ENCODE results near the gene KRTAP2-4.
"Not testable (repeated sequence)": the region's sequence is repeated elsewhere in the genome, so short reads cannot be mapped to it uniquely, and the experiment has no call there.

Gene KRTAP2-4

DNA sequence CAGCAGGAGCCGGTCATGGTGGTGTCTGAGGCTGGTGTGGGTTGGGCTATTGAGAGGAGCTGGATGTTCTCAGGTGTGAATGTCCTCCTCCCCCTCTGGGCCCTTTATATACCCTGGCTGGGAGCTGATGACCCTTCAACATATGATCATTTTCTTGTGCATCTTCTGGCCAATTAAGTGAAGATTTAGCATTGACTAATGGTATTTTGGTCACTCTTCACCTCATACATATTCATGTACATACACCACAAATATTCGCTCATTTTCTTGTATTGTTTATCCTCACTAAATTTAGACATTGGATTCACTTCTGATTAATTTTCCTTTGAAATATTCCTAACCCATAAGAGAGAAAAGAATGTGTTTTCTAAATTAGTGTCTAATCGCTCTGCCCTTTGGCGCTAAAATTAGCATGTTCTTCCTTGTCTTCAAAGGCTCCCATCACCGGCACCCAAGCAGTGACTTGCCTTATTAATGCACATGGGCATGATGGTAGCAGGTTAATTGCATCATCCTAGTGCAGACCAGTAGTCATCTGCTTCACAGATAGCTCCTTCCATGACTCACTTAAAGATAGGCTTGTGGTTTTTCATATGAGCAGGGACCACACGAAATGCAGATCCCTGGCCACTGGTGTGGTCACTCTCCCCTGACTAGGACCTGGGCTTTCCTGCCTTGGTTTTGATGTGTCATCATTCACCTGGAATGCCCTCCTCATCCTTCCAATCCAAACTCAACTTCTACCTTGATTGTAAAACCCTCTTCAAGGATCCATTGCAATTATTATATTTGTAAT lies at the start of gene KRTAP2-4:
Gene KRTAP2-4, minus strand, starts transcription at position 51 of the 796 bp plus-strand sequence. Its CDS starts 34 bp downstream, at position 17.
- no peak for DNase-seq

DNA sequence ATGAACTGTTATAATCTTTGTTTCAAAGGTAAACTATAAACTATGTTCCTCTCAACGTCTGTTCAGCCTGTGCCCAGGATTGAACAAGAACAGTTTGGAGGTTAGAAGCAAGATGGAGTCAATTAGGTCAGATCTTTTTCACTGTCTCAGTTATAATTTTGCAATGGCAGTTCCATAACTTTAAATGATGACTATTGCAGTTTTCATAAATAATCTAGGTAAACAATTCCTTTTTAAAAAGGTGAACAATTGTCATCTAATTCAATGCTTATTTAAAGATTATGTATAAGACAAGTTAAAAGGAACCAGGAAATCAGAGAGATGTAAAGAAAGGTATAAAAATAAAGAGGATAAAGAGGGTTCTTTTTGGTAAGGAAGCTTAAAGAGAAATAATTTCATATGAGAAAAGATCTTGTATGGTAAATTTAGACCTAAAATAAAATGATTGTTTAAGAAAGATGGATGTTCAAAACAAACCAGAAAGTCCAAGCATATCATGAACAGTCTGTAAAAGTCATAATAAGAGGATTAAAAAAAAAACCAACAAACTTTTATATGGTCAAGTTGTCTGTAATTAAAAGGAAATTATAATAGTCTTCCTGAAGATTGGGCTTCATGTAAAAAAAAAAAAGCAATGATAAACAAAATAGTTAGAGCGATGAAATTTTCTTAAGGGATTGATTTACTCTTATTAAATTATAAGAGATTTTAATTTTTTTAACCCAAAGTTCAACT lies 45.6 kb upstream of the KRTAP2-4 start:
- no peak for DNase-seq

GRCh38 chr17:41108728-41109386 lies 43.2 kb upstream of the KRTAP2-4 start:
- not testable (repeated sequence) for DNase-seq

DNA sequence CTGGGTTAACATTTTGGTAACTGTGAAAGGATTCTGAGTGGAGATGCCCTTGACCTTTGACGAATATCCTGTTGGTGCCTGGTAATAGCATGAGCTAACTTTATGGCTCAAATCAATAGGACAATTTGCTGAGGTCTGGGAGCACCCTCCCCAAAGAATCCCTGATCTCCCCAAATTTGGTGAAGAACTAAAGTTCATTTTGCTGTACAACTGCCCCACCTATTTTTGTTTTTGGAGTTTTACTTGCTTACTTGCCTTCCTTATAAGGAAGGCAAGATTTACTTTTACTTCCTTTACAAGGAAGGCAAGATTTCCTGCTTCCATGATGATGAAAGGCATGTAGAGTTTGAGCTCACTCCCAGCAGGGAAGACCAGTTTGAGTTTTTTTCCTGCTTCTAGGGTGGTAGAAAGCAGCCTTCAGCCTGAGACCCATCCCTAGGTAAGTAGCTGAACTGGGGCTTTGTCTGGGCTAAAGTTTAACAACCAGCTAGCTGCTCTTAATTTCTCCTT lies 42.3 kb upstream of the KRTAP2-4 start:
- no peak for DNase-seq

DNA sequence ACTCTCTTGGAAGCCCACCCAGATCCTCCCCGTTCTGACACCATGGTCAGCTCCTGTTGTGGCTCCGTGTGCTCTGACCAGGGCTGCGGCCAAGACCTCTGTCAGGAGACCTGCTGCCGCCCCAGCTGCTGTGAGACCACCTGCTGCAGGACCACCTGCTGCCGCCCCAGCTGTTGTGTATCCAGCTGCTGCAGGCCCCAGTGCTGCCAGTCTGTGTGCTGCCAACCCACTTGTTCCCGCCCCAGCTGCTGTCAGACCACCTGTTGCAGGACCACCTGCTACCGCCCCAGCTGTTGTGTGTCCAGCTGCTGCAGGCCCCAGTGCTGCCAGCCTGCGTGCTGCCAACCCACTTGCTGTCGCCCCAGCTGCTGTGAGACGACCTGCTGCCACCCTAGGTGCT lies 39.7 kb upstream of the KRTAP2-4 start, which contains the start of gene KRTAP4-9:
Gene KRTAP4-9, plus strand, starts transcription at position 43 of the 400 bp plus-strand sequence. Its CDS starts 0 bp downstream, at position 43.
- not testable (repeated sequence) for DNase-seq

DNA sequence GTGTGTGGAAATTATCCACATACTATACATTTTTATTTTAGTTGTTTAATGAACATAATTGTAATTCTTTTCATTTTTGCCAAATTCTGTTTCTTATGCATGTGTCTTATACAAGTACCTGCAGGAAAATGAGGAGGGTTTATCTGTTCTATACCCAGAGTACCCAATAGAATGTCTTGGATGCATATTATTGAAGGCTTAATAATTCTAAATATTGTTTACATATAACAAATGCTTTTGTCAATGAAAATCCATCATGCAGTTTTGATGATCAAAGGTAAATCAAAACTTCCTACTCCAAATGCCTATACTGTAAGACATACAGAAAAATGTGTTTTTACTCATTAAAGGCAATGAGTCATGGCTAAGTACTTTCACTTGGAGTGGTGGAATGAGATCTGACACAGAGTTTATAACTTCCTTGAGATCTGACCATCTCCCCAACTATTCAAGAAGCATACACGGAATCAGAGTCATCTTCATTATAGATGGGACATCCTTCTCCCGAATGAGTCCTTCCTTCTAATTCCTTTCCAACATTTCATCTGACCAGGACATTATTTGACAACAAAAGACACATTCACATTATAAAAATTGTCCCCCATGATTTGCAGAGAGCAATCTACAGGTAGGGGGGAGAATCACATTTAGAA lies 38.8 kb upstream of the KRTAP2-4 start:
- DNase-seq = not testable (repeated sequence)

DNA sequence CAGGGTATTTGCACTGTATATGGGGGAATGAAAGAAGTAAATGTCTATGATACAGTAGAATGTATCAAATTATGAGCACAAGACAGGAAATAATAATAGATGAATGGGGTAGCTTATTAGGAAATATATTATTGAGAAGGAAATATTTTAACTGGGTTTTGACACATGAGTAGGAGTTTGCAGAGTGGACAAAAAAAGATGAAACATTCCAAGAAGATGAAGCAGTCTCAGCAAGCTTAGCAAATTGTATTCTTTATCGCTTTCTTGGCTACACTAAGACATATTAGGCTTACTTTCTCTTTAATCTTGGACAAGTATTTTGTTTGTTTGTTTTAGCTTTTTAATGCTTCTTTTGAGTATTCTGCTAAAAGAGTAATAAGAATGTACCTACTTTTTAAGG lies 38.2 kb upstream of the KRTAP2-4 start:
- no peak for DNase-seq

DNA sequence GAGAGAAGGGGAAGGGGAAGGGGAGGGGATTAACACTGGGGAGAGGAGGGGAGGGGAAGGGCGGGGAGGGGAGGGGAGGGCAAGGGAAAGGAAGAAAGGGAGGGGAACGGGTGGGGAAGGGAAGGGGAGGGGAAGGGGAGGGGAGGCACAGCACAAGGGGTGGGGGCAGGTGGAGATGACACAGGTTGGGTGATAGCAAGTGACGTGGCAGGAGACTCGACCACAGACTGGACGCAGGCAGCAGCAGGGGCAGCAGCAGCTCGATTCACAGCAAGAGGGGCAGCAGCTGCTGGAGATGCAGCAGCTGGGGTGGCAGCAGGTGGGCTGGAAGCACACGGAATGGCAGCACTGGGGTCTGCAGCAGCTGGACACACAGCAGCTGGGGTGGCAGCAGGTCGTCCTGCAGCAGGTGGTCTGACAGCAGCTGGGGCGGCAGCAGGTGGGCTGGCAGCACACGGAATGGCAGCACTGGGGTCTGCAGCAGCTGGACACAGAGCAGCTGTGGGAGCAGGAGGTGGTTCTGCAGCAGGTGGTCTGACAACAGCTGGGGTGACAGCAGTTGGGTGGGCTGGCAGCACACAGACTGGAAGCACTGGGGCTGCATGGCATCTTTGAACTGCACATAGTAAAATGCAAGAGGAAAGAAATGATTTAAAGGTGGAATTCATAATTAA lies 36.0 kb upstream of the KRTAP2-4 start, which contains the start of gene KRTAP4-16:
Gene KRTAP4-16, minus strand, starts transcription at position 624 of the 674 bp plus-strand sequence. Its CDS starts 0 bp downstream, at position 624.
- DNase-seq = no peak

DNA sequence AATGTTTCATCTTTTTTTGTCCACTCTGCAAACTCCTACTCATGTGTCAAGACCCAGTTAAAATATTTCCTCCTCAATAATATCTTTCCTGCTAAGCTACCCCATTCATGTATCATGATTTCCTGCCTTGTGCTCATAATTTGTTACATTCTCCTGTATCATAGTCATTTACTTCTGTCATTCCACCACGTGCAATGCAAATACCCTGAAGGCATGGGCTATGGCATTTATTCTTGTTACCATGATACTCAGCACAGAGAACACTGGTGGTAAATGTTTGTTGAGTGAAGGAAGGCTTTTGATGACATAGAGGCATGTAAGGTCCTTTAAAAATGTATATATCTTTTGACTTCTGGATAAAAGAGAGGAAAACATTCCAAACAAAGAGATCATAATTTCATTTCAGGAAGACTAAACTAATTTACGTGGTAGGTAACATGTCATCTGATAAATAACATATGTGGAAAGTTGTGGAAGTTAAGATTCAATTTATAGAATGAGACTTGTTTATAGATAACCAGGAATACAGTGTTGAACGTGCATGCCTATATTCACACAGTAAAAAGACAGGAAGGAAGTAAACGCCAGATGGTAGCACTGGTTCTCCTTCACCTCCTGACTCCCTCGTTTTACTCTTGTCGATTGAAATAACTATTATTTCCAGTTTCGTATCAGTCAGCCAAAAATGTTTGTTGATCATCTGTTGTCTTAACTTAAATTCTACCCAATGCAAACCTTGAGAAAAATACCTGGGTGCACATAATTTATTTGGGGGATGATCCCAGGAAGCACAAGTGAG lies 34.2 kb upstream of the KRTAP2-4 start:
- not testable (repeated sequence) for DNase-seq

- DNase-seq = no peak
Observed at GRCh38 chr17:41098481-41098880, 32.8 kb upstream of the KRTAP2-4 start.

DNA sequence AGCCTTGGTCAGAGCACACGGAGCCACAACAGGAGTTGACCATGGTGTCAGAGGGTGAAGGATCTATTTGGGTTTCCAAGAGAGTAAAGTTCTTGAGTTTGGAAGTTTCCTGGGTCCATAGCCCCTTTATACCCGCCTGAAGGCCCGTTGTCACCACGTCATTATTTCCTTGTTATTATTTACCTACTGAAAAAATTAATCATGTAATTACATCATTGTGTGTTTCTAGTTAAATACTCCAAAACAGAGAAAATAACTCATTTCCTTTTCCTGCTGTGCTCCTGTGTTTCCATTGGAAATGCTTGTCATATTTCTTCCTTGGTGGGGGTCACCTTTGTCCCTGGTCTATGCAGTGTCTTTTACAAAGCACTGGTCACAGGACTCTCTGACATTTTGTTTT lies 32.4 kb upstream of the KRTAP2-4 start, which contains the start of gene KRTAP4-8:
Gene KRTAP4-8, minus strand, starts transcription at position 101 of the 400 bp plus-strand sequence. Its CDS starts 58 bp downstream, at position 43.
- no peak for DNase-seq

- DNase-seq = no peak
Observed at GRCh38 chr17:41096055-41096454, 30.4 kb upstream of the KRTAP2-4 start.

DNA sequence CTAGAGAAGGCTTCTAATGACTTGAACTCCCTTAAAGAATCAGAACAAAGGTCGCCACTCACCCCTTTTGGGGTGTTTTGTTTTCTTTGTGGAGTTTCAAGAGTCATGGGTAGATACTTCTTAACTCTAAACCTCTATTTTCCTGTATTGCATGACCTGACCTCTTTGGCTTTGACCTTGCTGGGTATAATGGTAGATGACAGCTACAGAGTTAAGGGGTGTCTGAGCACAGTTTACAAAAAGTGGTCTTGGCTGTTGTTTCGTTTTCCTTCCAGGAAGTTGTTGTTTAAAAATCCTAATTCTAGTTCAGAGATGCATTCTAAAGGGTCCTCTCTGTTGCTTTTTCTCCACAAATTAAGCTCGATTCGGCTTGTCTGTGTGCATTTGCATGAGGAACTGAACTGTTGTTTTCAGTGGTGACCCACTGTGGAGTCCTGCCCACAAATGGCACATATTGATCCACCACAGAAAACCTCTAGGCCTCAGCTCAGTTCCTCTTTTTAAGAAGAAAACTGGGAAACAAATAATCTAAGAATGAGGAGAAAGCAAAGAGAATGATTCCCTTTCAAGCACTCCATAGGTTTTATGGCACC lies 23.2 kb upstream of the KRTAP2-4 start:
- not testable (repeated sequence) for DNase-seq

DNA sequence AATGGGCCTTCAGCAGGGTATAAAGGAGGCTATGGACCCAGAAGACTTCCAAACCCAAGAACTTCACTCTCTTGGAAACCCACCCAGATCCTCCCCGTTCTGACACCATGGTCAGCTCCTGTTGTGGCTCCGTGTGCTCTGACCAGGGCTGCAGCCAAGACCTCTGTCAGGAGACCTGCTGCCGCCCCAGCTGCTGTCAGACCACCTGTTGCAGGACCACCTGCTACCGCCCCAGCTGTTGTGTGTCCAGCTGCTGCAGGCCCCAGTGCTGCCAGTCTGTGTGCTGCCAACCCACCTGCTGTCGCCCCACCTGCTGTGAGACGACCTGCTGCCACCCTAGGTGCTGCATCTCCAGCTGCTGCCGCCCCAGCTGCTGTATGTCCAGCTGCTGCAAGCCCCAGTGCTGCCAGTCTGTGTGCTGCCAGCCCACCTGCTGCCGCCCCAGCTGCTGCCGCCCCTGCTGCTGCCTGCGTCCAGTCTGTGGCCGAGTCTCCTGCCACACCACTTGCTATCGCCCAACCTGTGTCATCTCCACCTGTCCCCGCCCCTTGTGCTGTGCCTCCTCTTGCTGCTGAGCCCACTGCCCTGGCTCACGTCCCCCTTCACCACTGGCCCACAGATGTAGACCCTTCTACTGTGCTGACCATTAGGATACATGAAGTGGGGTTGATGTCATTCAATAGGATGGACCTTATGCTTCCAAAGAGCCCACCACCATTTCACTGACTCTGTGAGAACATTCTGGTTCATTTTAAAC lies 18.6 kb upstream of the KRTAP2-4 start, which contains the start of gene KRTAP4-7:
Gene KRTAP4-7, plus strand, starts transcription at position 51 of the 757 bp plus-strand sequence. Its CDS starts 57 bp downstream, at position 108.
- DNase-seq = not testable (repeated sequence)

- not testable (repeated sequence) for DNase-seq
Observed at GRCh38 chr17:41083427-41083826, 17.7 kb upstream of the KRTAP2-4 start.

GRCh38 chr17:41082626-41083025 lies 16.9 kb upstream of the KRTAP2-4 start:
- no peak for DNase-seq

DNA sequence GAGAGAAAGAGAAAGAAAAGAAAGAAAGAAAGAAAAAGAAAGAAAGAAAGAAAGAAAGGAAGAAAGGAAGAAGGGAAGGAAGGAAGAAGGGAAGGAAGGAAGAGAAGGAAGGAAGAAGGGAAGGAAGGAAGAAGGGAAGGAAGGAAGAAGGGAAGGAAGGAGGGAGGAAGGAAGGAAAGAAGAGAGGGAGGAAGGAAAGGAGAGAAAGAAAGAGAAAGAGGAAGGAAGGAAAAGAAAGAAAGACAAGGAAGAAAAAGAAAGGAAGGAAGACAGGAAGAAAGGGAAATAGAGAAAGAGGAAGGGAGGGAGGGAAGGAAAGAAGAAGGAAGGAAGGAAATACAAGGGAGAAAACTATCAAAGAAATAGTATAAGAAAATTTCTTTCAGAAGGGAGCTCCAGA lies 11.1 kb upstream of the KRTAP2-4 start:
- no peak for DNase-seq

DNA sequence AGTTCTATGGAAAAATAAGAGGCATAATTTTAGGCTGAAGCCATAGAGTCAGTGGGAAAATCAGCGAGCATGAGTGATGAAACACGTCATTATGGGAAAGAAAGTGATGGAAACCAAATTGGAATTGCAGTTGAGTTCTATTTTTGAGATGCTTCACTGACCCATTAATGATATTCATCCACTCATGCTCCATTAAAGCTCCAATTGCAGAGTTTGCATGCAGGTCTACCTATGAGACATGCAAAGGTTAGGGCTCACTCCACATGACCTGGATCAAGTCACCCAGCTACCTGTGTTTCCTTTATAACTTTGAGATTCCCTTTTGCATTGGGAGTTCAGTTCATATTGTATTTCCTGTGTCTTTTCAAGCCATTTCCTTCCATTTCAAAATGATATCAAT lies 8.0 kb upstream of the KRTAP2-4 start:
- no peak for DNase-seq

DNA sequence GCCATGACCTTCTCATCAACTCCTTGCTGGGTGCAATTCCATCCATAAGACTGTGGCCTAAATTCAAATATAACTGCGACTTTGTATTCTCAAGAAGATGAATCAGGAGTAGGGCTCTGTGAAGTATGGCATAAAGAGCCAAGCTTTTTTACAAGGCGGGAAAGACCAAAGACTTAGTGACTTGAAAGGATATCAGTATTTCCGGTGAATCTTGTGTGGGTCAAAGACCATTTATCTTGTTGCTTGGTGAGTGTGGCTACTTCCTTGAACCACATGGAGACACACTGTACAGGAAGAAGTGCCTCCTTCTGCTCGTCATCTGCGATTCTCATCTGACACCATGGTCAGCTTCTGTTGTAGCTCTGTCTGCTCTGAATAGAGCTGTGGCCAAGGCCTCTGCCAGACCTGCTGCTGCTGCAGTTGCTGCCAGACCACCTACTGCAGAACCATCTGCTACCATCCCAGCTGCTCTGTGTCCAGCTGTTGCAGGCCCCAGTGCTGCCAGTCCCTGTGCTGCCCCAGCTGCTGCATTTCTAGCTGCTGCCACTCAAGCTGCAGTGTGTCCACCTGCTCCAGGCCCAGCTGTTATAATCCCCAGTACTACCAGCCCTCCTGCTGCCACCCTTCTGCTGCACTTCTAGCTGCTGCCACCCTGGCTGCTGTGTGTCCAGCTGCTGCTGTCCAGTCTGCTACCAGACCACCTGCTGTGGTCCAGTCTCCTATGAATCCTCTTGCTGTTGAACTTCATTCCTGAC lies 6.1 kb upstream of the KRTAP2-4 start:
- DNase-seq = no peak

Measured in stimulated activated CD4-positive, alpha-beta T cell treated with anti-CD3 and anti-CD28 coated beads, Interleukin-1b, Interleukin-23, amount 100 ng/mL, for 48 hours (primary cell).